Body of pancreas (tissue), 4 donors: ENCODE data around the gene TMCO4. TPM values are rescaled to one million over a fixed set of nuclear protein-coding genes. Genes with fewer than 3 reads are reported as not detected.

Experiments used
- ATAC-seq: fragments of 150-250 bp; one replicate; pipeline ENCODE4 v1.9.1; 2016
- DNase-seq, 4 donors: peaks; one replicate each; pipeline ENCODE4 v3.0.0-alpha.2; 2019
- H3K27ac ChIP-seq, 4 donors: fragments of 200-600 bp; sonication (generic); 1 replicate in 3 of 4; 2 replicates in 1 of 4; pipeline versions ENCODE4 v1.5.1 to v1.6.1; 2016 to 2019; ENCODE audit warnings: mild to moderate bottlenecking in 1 of 4, mixed read lengths in 1 of 4, moderate library complexity in 1 of 4
- H3K27me3 ChIP-seq, 2 donors: fragments of 200-600 bp; sonication (generic); one replicate each; pipeline ENCODE4 v1.6.0; 2016; ENCODE audit warnings: mild to moderate bottlenecking in 1 of 2
- H3K36me3 ChIP-seq, 2 donors: fragments of 200-600 bp; sonication (generic); replicated peaks in 1 of 2; 2 replicates each; pipeline ENCODE4 v1.5.1; 2016; ENCODE audit warnings: low read depth in 2 of 2; ENCODE audit not compliant: insufficient read depth in 1 of 2
- H3K4me1 ChIP-seq: fragments of 200-600 bp; sonication (generic); one replicate; pipeline ENCODE4 v1.6.0; 2016
- H3K4me3 ChIP-seq, 2 donors: fragments of 200-600 bp; sonication (generic); 1 replicate in 1 of 2; 2 replicates in 1 of 2; pipeline ENCODE4 v1.5.1; 2016 to 2019
- H3K9me3 ChIP-seq, 3 donors: fragments of 200-600 bp; sonication (generic); 1 replicate in 2 of 3; 2 replicates in 1 of 3; pipeline ENCODE4 v1.5.1; 2016
- POLR2A ChIP-seq, 3 donors: fragments of 450-650 bp; IDR thresholded peaks; one replicate each; pipeline ENCODE4 v1.6.1; 2016; ENCODE audit warnings: antibody characterized with exemption in 3 of 3, mild to moderate bottlenecking in 2 of 3
- WGBS, 2 donors: methylation state at CpG; one replicate each; pipeline ENCODE4 v1.1.5; 2017; 5-methylcytosine and 5-hydroxymethylcytosine counted together
- intact Hi-C: fragments of 100-400 bp; cut with DNase I; formaldehyde crosslinking; loops from one replicate; pipeline ENCODE4 v1.15.1; 2023
- total RNA-seq, 2 donors: library from RNA; depleted of rRNA; stranded (reverse); fragments of >200 nt; gene quantifications; one replicate each; pipeline ENCODE4 v1.1.0, GENCODE V29; 2016
- TF ChIP-seq, protein P1 (sequence below), 7 experiments: fragments of 450-650 bp in 4 of 7; fragments of 200-600 bp in 3 of 7; sonication (generic) in 3 of 7; IDR thresholded peaks; one replicate each; pipeline ENCODE4 v1.5.1; 2016 to 2019; ENCODE audit warnings: antibody characterized with exemption in 7 of 7

TMCO4 gene
- total RNA-seq, 2 donors from 2014 or later: 31.3 to 36.3 TPM

DNA sequence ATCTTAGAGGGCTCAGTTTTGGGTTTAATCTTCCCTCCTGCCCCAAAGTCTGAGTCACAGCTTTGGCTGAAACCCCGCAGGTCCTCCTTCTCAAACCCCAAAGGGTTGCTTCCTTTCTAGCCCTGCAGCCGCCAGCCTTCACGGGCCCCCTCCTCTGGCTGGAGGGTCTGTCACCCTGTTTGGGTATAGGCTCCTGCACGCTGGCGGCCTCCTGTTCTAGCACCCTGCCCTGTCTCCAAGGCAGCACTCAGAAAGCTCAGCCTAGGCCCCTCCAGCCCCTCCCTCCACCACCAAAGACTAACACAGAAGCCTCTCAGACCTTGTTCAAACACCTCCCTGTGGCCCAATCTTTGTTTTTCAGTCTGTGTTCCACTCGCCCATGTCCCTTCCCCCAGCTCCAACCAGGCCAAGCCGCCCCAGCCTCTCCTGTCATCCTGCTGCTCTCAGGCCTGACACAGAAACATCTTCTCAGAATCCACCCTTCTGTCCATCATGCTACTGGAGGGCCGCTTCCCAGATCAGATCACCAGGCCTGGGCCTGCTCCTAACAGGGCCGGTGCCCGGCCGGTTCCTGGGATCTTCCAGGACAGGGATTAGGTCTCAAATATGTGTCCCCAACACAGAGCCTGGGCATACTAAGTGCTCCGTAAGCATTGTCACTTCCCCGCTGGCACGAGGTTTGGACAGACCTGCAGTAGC, 99.5 kb downstream of the TMCO4 start:
- Histone ChIP-seq H3K27ac (no peak overlapping the region), H3K36me3 (peaks cover 0 to 1% of the 10 kb centered on the region in 2 donors), H3K27me3 (no peaks in the 10 kb centered on the region), H3K9me3 (no peaks in the 10 kb centered on the region), H3K4me1 (peaks cover 11% of the 10 kb centered on the region), H3K4me3 (no peak overlapping the region)
- ATAC-seq (no peak), DNase-seq (no peak)
- TF ChIP-seq, protein P1, sequence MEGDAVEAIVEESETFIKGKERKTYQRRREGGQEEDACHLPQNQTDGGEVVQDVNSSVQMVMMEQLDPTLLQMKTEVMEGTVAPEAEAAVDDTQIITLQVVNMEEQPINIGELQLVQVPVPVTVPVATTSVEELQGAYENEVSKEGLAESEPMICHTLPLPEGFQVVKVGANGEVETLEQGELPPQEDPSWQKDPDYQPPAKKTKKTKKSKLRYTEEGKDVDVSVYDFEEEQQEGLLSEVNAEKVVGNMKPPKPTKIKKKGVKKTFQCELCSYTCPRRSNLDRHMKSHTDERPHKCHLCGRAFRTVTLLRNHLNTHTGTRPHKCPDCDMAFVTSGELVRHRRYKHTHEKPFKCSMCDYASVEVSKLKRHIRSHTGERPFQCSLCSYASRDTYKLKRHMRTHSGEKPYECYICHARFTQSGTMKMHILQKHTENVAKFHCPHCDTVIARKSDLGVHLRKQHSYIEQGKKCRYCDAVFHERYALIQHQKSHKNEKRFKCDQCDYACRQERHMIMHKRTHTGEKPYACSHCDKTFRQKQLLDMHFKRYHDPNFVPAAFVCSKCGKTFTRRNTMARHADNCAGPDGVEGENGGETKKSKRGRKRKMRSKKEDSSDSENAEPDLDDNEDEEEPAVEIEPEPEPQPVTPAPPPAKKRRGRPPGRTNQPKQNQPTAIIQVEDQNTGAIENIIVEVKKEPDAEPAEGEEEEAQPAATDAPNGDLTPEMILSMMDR (IDR thresholded peaks at IDR 0.05): no peak
- TF ChIP-seq POLR2A (IDR thresholded peaks at IDR 0.05): no peak
- 93 to 94% methylated on average over 13 to 14 of the region's 14 CpGs for WGBS, 2 donors
- intact Hi-C loops: no loop called here

DNA sequence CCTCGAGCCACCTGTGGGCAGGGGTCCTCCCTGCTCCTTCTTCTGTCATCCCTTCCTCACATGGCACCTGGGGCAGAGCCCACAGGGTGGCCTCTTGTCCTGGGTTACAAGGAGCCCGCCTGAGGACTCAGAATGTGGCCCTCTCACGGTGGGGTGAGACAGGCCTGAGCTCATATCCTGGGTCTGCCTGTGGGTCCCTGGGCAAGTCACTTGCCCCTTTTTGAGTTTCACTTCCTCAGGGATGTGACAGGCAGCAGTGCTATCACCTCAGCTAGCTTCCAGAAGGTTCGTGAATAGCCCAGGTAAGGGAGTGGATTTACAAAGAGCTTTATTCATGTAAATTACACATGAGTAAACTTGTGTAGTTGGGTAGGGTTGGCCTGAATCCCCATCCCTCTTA, 101.5 kb downstream of the TMCO4 start:
- TF ChIP-seq POLR2A (IDR thresholded peaks at IDR 0.05): no peak
- TF ChIP-seq, protein P1 (IDR thresholded peaks at IDR 0.05): no peak
- H3K9me3 ChIP-seq: no peaks in the 10 kb centered on the region
- H3K4me1 ChIP-seq: no peaks in the 10 kb centered on the region
- WGBS, 2 donors: 89 to 97% methylated on average over 3 to 4 of the region's 4 CpGs
- no peak for DNase-seq
- no peak overlapping the region for H3K27ac ChIP-seq
- intact Hi-C loops: no loop called here
- ATAC-seq: no peak
- H3K36me3 ChIP-seq: peaks cover 0 to 7% of the 10 kb centered on the region in 2 donors
- H3K4me3 ChIP-seq: no peak overlapping the region
- no peaks in the 10 kb centered on the region for H3K27me3 ChIP-seq

DNA sequence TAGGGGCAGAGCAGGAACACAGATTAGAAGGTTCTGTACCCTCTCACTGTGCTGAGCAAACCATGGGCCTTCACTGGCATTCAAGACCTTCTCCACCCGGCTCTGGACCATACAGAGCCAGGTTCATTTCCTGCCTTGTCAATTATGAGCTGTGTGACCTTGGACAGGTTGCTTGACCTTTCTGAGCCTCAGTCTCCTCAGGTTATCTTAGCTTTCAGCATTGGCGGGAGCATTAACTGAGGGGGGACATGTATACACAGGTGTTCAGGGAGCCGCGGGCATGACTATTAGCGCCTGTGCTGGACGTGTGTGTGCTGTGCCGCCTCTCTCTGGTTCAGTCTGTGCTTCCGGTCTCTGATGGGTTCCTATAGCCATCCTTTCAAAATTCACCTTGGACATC, 102.9 kb downstream of the TMCO4 start:
- H3K27me3 ChIP-seq: no peaks in the 10 kb centered on the region
- intact Hi-C loops: no loop called here
- H3K36me3 ChIP-seq: peaks cover 0 to 9% of the 10 kb centered on the region in 2 donors
- no peaks in the 10 kb centered on the region for H3K4me1 ChIP-seq
- TF ChIP-seq, protein P1 (IDR thresholded peaks at IDR 0.05): no peak
- no peak for TF ChIP-seq POLR2A (IDR thresholded peaks at IDR 0.05)
- H3K9me3 ChIP-seq: no peaks in the 10 kb centered on the region
- no peak overlapping the region for H3K4me3 ChIP-seq
- H3K27ac ChIP-seq: no peak overlapping the region
- DNase-seq: no peak
- 78 to 89% methylated on average over 8 of the region's 8 CpGs for WGBS, 2 donors
- ATAC-seq: no peak

DNA sequence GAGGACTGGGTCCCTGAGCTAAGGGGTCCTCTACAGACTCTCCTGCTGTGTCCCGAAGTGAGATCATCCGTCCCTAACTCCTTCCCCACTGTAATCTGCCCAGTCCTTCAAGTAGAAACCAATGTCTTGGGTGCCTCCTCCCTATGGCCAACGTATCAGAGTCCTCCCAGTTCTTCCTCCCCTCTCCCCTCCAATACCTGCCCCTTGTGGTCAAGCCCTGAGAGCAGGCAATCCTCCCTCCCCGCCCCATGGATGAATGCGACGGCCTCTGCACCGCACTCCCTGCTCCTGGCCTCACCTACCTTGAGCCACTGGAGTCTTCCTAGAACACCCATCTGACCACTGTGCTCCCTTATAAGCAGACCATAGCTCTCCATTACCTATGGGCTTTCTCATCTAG, 103.9 kb downstream of the TMCO4 start:
- Histone ChIP-seq H3K4me3 (no peak overlapping the region), H3K9me3 (no peaks in the 10 kb centered on the region), H3K36me3 (peaks cover 0 to 12% of the 10 kb centered on the region in 2 donors), H3K27me3 (no peaks in the 10 kb centered on the region), H3K27ac (no peak overlapping the region), H3K4me1 (no peaks in the 10 kb centered on the region)
- ATAC-seq (no peak), DNase-seq (no peak)
- TF ChIP-seq, protein P1 (IDR thresholded peaks at IDR 0.05): no peak
- no peak for TF ChIP-seq POLR2A (IDR thresholded peaks at IDR 0.05)
- 93 to 94% methylated on average over 7 of the region's 7 CpGs for whole genome bisulfite sequencing, 2 donors
- intact Hi-C loops: no loop called here

DNA sequence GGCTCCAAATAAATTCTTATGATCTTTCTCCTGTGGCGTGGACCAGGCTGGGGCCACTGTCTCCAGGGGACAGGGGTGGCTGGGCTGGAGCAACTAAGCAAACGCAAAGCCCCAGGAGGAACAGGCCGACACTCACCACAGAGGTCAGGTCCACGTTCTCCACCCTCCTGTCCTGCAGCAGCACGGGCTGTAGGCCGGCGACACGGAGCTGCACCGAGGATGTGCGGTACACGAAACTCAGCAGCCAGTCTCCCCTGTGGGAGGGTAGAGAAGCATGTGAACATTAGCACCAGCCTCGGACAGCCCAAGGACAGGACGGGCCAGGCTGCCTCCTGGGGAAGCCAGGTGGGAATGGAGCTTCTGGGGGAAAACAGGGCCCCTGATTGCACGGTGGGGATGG, 105.4 kb downstream of the TMCO4 start:
- no peak for TF ChIP-seq POLR2A (IDR thresholded peaks at IDR 0.05)
- TF ChIP-seq, protein P1 (IDR thresholded peaks at IDR 0.05): no peak
- H3K4me1 ChIP-seq: no peaks in the 10 kb centered on the region
- intact Hi-C loops: no loop called here
- peaks cover 0 to 16% of the 10 kb centered on the region in 2 donors for H3K36me3 ChIP-seq
- H3K27me3 ChIP-seq: no peaks in the 10 kb centered on the region
- DNase-seq: no peak
- WGBS, 2 donors: 79 to 85% methylated on average over 5 to 14 of the region's 14 CpGs
- no peaks in the 10 kb centered on the region for H3K9me3 ChIP-seq
- no peak overlapping the region for H3K27ac ChIP-seq
- no peak overlapping the region for H3K4me3 ChIP-seq
- ATAC-seq: no peak
